Psoas muscle (tissue), 8 donors: ENCODE measurements around the gene MEP1B. TPM values are rescaled to one million over a fixed set of nuclear protein-coding genes. Genes with fewer than 3 reads are reported as not detected.
"Not testable (repeated sequence)": the region's sequence is repeated elsewhere in the genome, so short reads cannot be mapped to it uniquely, and the experiment has no call there.

ENCODE experiments used
- ATAC-seq, 4 donors: fragments of 200-7000 bp; cut with Tn5 transposase; one replicate each; pipeline ENCODE4 v1.9.1; 2020; ENCODE audit warnings: moderate library complexity in 3 of 4, mild to moderate bottlenecking in 2 of 4
- DNase-seq, 2 donors: peaks; one replicate each; pipeline ENCODE4 v3.0.0-alpha.2; 2020
- H3K27ac ChIP-seq: fragments of 200-600 bp; one replicate; pipeline ENCODE4 v1.8.0; 2022
- H3K27me3 ChIP-seq, 3 donors: fragments of 200-600 bp in 1 of 3; one replicate each; pipeline versions ENCODE4 v1.6.1 to v1.8.0; 2013 to 2022; ENCODE audit warnings: low read length in 2 of 3, mild to moderate bottlenecking in 2 of 3, moderate library complexity in 1 of 3; ENCODE audit not compliant: insufficient read depth in 3 of 3
- H3K36me3 ChIP-seq, 2 donors: fragments of 200-600 bp in 1 of 2; one replicate each; pipeline versions ENCODE4 v1.6.1 to v1.8.0; 2013 to 2022; ENCODE audit warnings: low read depth in 1 of 2, mild to moderate bottlenecking in 1 of 2, moderate library complexity in 1 of 2; ENCODE audit not compliant: insufficient read depth in 1 of 2
- H3K4me1 ChIP-seq: fragments of 200-600 bp; one replicate; pipeline ENCODE4 v1.8.0; 2022
- H3K4me3 ChIP-seq: fragments of 200-600 bp; one replicate; pipeline ENCODE4 v1.8.0; 2022; ENCODE audit warnings: mild to moderate bottlenecking
- H3K9me3 ChIP-seq: fragments of 200-600 bp; one replicate; pipeline ENCODE4 v1.8.0; 2022
- CTCF ChIP-seq: fragments of 200-600 bp; IDR thresholded peaks from one replicate; pipeline ENCODE4 v1.8.0; 2022; ENCODE audit warnings: antibody characterized with exemption
- WGBS, 3 donors: extraction: QIAGEN DNeasy Blood & Tissue Kit; methylation state at CpG; one replicate each; pipeline versions ENCODE4 v1.1.6 to v1.1.7; 2013; 5-methylcytosine and 5-hydroxymethylcytosine counted together
- intact Hi-C, 2 donors: fragments of 100-400 bp; cut with DNase I; formaldehyde crosslinking; loops; one replicate each; pipeline versions ENCODE4 v1.11.0 to v1.14.2; 2022
- polyA plus RNA-seq, 3 donors: library from polyadenylated mRNA; stranded (reverse); fragments of 200-250 nt; gene quantifications; one replicate each; pipeline ENCODE4 v1.2.3, GENCODE V29; 2013
- total RNA-seq, 4 donors: library from RNA; stranded (reverse); fragmentation: NEBNext Ultra II Directional in 2 of 4; extraction: Animal tissue kit (Norgen Biotek cat#: 25700) in 2 of 4; gene quantifications; one replicate each; pipeline versions ENCODE4 v1.2.1 to v1.2.4, GENCODE V29; 2021 to 2023
- donor health status: healthy with polysubstance abuse.
- donor health status: DM: no; HTN: no; CAD: no; lungs with moderate emphysema.
- donor health status: Bipolar disorder and iron deficiency.
- donor health status: healthy.
- donor health status: DM: yes; HTN: yes; CAD: no.
- donor health status: DM: no; HTN: no; CAD: no.
- donor health status: DM: no; HTN: no; CAD: no.
- donor health status: DM: yes; HTN: yes; CAD: no.

Gene MEP1B
- total and polyA plus RNA-seq, 7 donors, result 0.16 to 0.38 TPM; not detected in 5

DNA sequence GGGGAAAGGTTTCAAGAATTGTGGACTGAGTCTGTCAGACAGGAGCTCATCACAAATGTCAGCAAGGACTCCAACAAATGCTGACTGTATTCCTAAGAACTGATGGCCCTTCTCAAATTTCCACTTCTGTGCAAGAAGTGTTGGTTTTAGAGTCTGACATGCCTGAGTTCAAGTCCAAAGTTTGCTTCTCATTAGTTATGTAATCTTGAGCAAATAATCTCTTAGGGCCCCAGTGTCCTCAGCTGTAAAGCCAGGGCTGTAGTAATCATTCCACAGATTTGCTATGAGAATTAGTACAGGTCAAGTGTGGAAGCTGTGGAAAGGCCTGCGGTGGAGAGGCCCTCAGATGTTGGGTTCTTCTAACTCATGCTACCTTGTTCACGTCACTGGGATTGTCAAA is 23.9 kb downstream of the MEP1B start:
- WGBS, 3 donors, result 81 to 91% (median 90%) methylated on average over 2 of the region's 2 CpGs
- H3K4me3 ChIP-seq, result no peak overlapping the region
- H3K9me3 ChIP-seq, result no peaks in the 10 kb centered on the region
- intact Hi-C loops, result no loop called here
- H3K27ac ChIP-seq, result no peak overlapping the region
- no peak for ATAC-seq
- TF ChIP-seq CTCF, result no peak
- DNase-seq, result no peak
- no peaks in the 10 kb centered on the region for H3K27me3 ChIP-seq
- H3K4me1 ChIP-seq, result no peaks in the 10 kb centered on the region
- no peaks in the 10 kb centered on the region for H3K36me3 ChIP-seq

DNA sequence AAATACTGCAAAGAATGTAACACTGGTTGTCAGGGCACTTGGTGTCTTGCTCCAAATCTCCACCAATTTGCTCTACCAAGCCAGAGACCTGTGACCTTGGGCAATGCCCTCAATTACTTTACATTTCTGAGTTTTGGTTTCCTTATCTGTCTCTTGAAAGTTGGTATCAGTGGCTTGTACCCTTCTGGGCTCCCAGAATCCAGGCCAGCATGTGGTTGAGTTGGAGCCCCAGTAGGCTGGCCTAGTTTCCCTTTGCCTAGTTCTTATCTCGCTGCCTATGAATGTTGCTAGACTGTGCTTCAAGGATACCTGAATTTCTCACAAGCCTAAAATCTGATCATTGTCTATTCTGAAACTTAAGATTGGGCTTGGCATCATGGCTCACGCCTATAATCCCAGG is 26.6 kb downstream of the MEP1B start:
- no peak for ATAC-seq
- intact Hi-C loops, result no loop called here

DNA sequence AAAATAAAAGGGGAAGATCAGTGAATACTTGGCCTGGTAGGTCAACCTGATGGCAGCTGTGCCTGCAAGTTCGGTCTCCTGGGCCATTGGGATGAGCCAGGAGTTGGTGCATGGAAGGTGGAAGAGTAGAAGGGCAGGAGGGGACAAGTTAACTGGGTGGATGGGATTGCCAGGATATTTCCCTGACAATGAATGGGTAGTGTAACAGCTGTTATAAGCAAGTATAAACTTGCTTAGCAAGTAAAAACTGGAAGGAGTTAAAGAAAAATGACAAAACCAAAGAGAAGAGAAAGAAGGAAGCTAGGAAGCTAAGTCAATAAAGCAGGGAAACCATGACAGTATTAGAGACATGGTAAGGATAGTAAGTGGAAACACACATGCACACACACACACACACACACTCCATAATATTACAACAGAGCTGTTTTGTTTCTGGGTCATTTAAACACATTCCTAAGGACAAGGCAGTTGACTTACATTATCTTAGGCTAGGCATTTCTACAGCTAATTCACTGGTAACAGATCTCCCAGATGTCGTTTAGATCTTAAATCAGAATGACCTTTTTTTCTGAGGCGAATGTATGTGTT is 29.7 kb downstream of the MEP1B start:
- no peaks in the 10 kb centered on the region for H3K9me3 ChIP-seq
- intact Hi-C loops, result no loop called here
- no peak for ATAC-seq
- H3K4me3 ChIP-seq, result no peak overlapping the region
- 53 to 77% (median 69%) methylated on average over 3 of the region's 3 CpGs for WGBS, 3 donors
- H3K4me1 ChIP-seq, result no peaks in the 10 kb centered on the region
- no peaks in the 10 kb centered on the region for H3K27me3 ChIP-seq
- TF ChIP-seq CTCF, result no peak
- H3K36me3 ChIP-seq, result no peaks in the 10 kb centered on the region
- no peak overlapping the region for H3K27ac ChIP-seq
- DNase-seq, result no peak

More for the DNA sequence above, 26.6 kb downstream of the MEP1B start:
- H3K4me1 ChIP-seq, result no peaks in the 10 kb centered on the region
- H3K9me3 ChIP-seq, result no peaks in the 10 kb centered on the region
- H3K27ac ChIP-seq, result no peak overlapping the region
- no peaks in the 10 kb centered on the region for H3K36me3 ChIP-seq
- 95 to 100% (median 96%) methylated on average over 2 of the region's 2 CpGs for WGBS, 3 donors
- no peak for DNase-seq
- TF ChIP-seq CTCF, result no peak
- no peaks in the 10 kb centered on the region for H3K27me3 ChIP-seq
- H3K4me3 ChIP-seq, result no peak overlapping the region

GRCh38 chr18:32233348-32233747 is 43.5 kb downstream of the MEP1B start:
- H3K27me3 ChIP-seq, H3K36me3 ChIP-seq, intact Hi-C loops, H3K9me3 ChIP-seq, ATAC-seq, H3K27ac ChIP-seq, DNase-seq, H3K4me1 ChIP-seq, H3K4me3 ChIP-seq: not testable (repeated sequence)
- 98 to 99% (median 98%) methylated on average over 14 to 15 of the region's 15 CpGs for WGBS, 3 donors

DNA sequence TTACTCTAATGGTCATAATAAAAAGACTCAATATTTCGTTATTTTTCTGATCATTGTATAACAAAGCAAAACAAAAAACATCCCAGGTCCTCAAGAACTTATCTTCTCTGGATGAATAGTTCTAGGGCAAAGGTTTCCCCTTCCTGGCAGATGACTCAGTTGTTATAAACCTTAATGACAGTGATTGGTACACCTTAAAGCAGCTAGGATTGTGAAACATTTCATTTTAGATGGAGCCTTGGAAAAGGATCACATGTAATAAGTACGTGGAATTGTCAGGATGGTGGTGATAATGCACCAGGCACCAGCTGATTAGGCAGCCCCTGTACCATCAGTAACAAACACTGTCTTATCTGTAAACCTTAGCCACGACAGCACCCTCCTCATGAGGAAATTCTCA is 47.2 kb downstream of the MEP1B start:
- Histone ChIP-seq H3K36me3 (no peaks in the 10 kb centered on the region), H3K4me1 (no peaks in the 10 kb centered on the region), H3K4me3 (no peak overlapping the region), H3K9me3 (no peaks in the 10 kb centered on the region), H3K27me3 (no peaks in the 10 kb centered on the region), H3K27ac (no peak overlapping the region)
- no peak for DNase-seq
- 74 to 82% (median 77%) methylated on average over 3 of the region's 3 CpGs for WGBS, 3 donors
- TF ChIP-seq CTCF, result no peak
- no peak for ATAC-seq
- intact Hi-C loops, result no loop called here
